Measurements from ENCODE around the gene PHF2. TPM values are rescaled to one million over a fixed set of nuclear protein-coding genes. Genes with fewer than 3 reads are reported as not detected.

Gene PHF2
- total RNA-seq, 1 experiment from 2014 or later = 18.9 TPM

- Mint-ChIP-seq H3K4me3 (ENCODE audit: unreplicated experiment) (no peak overlapping the region), H3K27me3 (ENCODE audit: insufficient read depth, unreplicated experiment) (no peaks in the 10 kb centered on the region), H3K4me1 (ENCODE audit: insufficient read depth, unreplicated experiment) (no peaks in the 10 kb centered on the region), H3K27ac (ENCODE audit: low read depth, unreplicated experiment) (no peak overlapping the region), H3K36me3 (ENCODE audit: insufficient read depth, unreplicated experiment) (no peaks in the 10 kb centered on the region), H3K9me3 (ENCODE audit: unreplicated experiment) (no peaks in the 10 kb centered on the region)
- no peak for DNase-seq (ENCODE audit: unreplicated experiment)
- BruUV-seq (replicated peaks) = no TSS peak
- ChIA-PET POLR2A (no interaction called here), CTCF (interaction anchor here (1.6 to 3.1 kb wide), 2 partner anchors 16 to 264 kb away, joined by 4 to 15 read pairs; no protein-coding TSS in a partner anchor)
- no peak for TF ChIP-seq CTCF (IDR thresholded peaks at IDR 0.05; ENCODE audit: unreplicated experiment)
- intact Hi-C loops (cut with micrococcal nuclease) = no loop called here
These were observed 121.9 kb downstream of the PHF2 start for GRCh38 chr9:93698140-93698908.

DNA sequence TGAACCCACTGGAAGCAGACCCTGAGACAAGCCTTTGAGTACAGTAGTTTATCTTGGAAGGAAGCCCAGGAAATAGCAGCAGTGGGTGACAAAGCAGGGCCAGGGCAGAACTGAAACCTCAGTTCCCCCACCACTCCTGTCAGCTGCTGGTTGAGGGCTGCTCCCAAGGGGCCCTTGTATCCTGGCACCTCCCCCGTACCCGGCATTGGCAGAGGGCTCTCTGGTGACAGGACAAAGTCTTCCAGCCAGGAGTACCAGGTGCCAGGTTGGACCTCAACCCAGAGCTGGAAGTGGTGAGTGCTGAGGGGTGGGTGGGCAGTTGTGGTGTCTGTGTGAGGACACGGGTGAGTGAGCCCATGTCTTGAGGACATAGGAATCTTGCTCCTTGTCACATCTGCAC, 123.3 kb downstream of the PHF2 start:
- H3K27ac Mint-ChIP-seq (ENCODE audit: low read depth, unreplicated experiment) = no peak overlapping the region
- DNase-seq (ENCODE audit: unreplicated experiment) = no peak
- H3K4me3 Mint-ChIP-seq (ENCODE audit: unreplicated experiment) = no peak overlapping the region
- H3K27me3 Mint-ChIP-seq (ENCODE audit: insufficient read depth, unreplicated experiment) = no peaks in the 10 kb centered on the region
- intact Hi-C loops (cut with micrococcal nuclease) = no loop called here
- H3K36me3 Mint-ChIP-seq (ENCODE audit: insufficient read depth, unreplicated experiment) = no peaks in the 10 kb centered on the region
- ChIA-PET POLR2A (no interaction called here), CTCF (interaction anchor here (0.6 to 3.1 kb wide), 3 partner anchors 17 to 314 kb away, joined by 3 to 15 read pairs (median 4); no protein-coding TSS in a partner anchor)
- H3K4me1 Mint-ChIP-seq (ENCODE audit: insufficient read depth, unreplicated experiment) = no peaks in the 10 kb centered on the region
- no peaks in the 10 kb centered on the region for H3K9me3 Mint-ChIP-seq (ENCODE audit: unreplicated experiment)
- BruUV-seq (replicated peaks) = no TSS peak
- TF ChIP-seq CTCF (IDR thresholded peaks at IDR 0.05; ENCODE audit: unreplicated experiment) = no peak

GRCh38 chr9:93701494-93702218, 125.3 kb downstream of the PHF2 start:
- no peak overlapping the region for H3K27ac Mint-ChIP-seq (ENCODE audit: low read depth, unreplicated experiment)
- intact Hi-C loops (cut with micrococcal nuclease) = no loop called here
- BruUV-seq (replicated peaks) = no TSS peak
- CTCF ChIA-PET = no interaction called here
- no peaks in the 10 kb centered on the region for H3K4me1 Mint-ChIP-seq (ENCODE audit: insufficient read depth, unreplicated experiment)
- DNase-seq (ENCODE audit: unreplicated experiment) = no peak
- no peak for TF ChIP-seq CTCF (IDR thresholded peaks at IDR 0.05; ENCODE audit: unreplicated experiment)
- H3K4me3 Mint-ChIP-seq (ENCODE audit: unreplicated experiment) = no peak overlapping the region
- H3K27me3 Mint-ChIP-seq (ENCODE audit: insufficient read depth, unreplicated experiment) = peaks cover 14% of the 10 kb centered on the region
- no peaks in the 10 kb centered on the region for H3K36me3 Mint-ChIP-seq (ENCODE audit: insufficient read depth, unreplicated experiment)
- POLR2A ChIA-PET = interaction anchor here (0.7 kb wide), 1 partner anchor 7 kb away, joined by 5 read pairs; no protein-coding TSS in a partner anchor
- no peaks in the 10 kb centered on the region for H3K9me3 Mint-ChIP-seq (ENCODE audit: unreplicated experiment)

DNA sequence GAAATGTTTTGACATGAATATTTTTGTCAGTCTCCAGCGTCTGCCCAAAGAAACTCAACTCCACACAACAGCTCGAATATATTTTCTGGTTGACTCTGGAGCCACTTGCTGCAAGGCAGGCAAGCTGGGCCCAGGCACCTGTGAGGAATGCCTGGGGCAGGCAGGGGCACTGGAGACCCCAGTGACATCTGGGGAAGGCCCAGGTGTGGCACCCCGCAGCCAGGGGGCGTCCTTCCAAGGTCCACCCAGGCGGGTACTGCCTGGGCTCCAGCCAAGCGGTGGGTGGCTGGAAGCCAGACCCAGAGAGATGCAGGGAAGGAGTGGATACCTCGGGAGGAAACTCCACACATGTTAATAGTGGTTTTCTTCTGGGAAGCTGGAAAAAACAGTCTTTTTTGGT, 125.9 kb downstream of the PHF2 start:
- no peak overlapping the region for H3K27ac Mint-ChIP-seq (ENCODE audit: low read depth, unreplicated experiment)
- BruUV-seq (replicated peaks) = no TSS peak
- H3K9me3 Mint-ChIP-seq (ENCODE audit: unreplicated experiment) = no peaks in the 10 kb centered on the region
- ChIA-PET POLR2A (interaction anchor here (0.7 kb wide), 1 partner anchor 8 kb away, joined by 5 read pairs; no protein-coding TSS in a partner anchor), CTCF (interaction anchor here (0.7 kb wide), 1 partner anchor 278 kb away, joined by 3 read pairs; no protein-coding TSS in a partner anchor)
- DNase-seq (ENCODE audit: unreplicated experiment) = no peak
- intact Hi-C loops (cut with micrococcal nuclease) = no loop called here
- H3K36me3 Mint-ChIP-seq (ENCODE audit: insufficient read depth, unreplicated experiment) = no peaks in the 10 kb centered on the region
- TF ChIP-seq CTCF (IDR thresholded peaks at IDR 0.05; ENCODE audit: unreplicated experiment) = no peak
- H3K27me3 Mint-ChIP-seq (ENCODE audit: insufficient read depth, unreplicated experiment) = peaks cover 14% of the 10 kb centered on the region
- no peak overlapping the region for H3K4me3 Mint-ChIP-seq (ENCODE audit: unreplicated experiment)
- H3K4me1 Mint-ChIP-seq (ENCODE audit: insufficient read depth, unreplicated experiment) = no peaks in the 10 kb centered on the region

Data from MCF 10A (cell line).